ENCODE data around the gene C10orf120.

Gene C10orf120

DNA sequence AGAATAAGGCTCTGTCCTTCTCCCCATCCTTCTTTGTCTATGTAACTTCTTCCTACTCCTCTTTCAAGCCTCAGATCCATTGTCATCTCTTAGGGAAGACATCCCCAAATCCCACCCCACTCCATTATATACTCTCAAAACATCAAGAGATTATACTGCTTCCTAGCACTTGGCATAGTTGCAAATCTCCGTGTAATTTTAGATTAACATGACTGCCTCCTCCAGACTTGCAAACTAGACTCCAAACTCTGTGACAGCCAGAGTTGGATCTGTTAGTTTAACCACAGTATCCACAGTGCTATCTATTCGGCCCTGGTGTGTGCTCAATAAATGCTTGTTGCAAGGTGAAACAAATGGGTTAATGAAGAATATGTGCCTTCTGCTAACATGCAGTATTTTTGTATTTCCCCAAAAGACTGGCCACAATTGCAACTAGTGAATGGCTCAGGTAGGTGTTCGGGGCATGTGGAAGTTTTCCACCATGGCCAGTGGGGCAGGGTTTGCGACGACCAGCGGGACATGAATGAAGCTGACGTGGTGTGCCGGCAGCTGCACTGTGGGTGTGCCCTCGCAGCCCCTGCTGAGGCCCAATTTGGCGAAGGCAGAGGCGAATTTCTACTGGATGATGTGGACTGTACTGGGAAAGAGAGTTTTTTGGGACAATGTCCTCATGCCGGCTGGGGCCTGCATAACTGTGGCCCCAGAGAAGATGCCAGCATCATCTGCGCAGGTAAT is 34.5 kb upstream of the C10orf120 start:
- TF ChIP-seq, protein P1, sequence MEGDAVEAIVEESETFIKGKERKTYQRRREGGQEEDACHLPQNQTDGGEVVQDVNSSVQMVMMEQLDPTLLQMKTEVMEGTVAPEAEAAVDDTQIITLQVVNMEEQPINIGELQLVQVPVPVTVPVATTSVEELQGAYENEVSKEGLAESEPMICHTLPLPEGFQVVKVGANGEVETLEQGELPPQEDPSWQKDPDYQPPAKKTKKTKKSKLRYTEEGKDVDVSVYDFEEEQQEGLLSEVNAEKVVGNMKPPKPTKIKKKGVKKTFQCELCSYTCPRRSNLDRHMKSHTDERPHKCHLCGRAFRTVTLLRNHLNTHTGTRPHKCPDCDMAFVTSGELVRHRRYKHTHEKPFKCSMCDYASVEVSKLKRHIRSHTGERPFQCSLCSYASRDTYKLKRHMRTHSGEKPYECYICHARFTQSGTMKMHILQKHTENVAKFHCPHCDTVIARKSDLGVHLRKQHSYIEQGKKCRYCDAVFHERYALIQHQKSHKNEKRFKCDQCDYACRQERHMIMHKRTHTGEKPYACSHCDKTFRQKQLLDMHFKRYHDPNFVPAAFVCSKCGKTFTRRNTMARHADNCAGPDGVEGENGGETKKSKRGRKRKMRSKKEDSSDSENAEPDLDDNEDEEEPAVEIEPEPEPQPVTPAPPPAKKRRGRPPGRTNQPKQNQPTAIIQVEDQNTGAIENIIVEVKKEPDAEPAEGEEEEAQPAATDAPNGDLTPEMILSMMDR (IDR thresholded peaks at IDR 0.05; ENCODE audit: borderline replicate concordance, control extremely low read depth, extremely low read depth, insufficient read depth, missing control alignments) = no peak
- no peak for DNase-seq (ENCODE audit: low spot score)
- in situ Hi-C loops (cut with MboI; ENCODE audit: low sequenced_read_pairs, unreplicated experiment) = no loop called here

GRCh38 chr10:122733443-122733842 is 33.8 kb upstream of the C10orf120 start:
- TF ChIP-seq, protein P1 (IDR thresholded peaks at IDR 0.05; ENCODE audit: borderline replicate concordance, control extremely low read depth, extremely low read depth, insufficient read depth, missing control alignments) = no peak
- DNase-seq (ENCODE audit: low spot score) = no peak
- in situ Hi-C loops (cut with MboI; ENCODE audit: low sequenced_read_pairs, unreplicated experiment) = no loop called here

- no peak for DNase-seq (ENCODE audit: low spot score)
- in situ Hi-C loops (cut with MboI; ENCODE audit: low sequenced_read_pairs, unreplicated experiment) = no loop called here
- TF ChIP-seq, protein P1 (IDR thresholded peaks at IDR 0.05; ENCODE audit: borderline replicate concordance, control extremely low read depth, extremely low read depth, insufficient read depth, missing control alignments) = no peak
Measured at GRCh38 chr10:122730238-122730637, 30.6 kb upstream of the C10orf120 start.

- TF ChIP-seq, protein P1 (IDR thresholded peaks at IDR 0.05; ENCODE audit: borderline replicate concordance, control extremely low read depth, extremely low read depth, insufficient read depth, missing control alignments) = no peak
- in situ Hi-C loops (cut with MboI; ENCODE audit: low sequenced_read_pairs, unreplicated experiment) = no loop called here
- DNase-seq (ENCODE audit: low spot score) = no peak
Measured at GRCh38 chr10:122729126-122729525, 29.5 kb upstream of the C10orf120 start.

- in situ Hi-C loops (cut with MboI; ENCODE audit: low sequenced_read_pairs, unreplicated experiment) = no loop called here
- TF ChIP-seq, protein P1 (IDR thresholded peaks at IDR 0.05; ENCODE audit: borderline replicate concordance, control extremely low read depth, extremely low read depth, insufficient read depth, missing control alignments) = no peak
- DNase-seq (ENCODE audit: low spot score) = no peak
Measured at GRCh38 chr10:122727426-122727825, 27.8 kb upstream of the C10orf120 start.

- no peak for DNase-seq (ENCODE audit: low spot score)
- TF ChIP-seq, protein P1 (IDR thresholded peaks at IDR 0.05; ENCODE audit: borderline replicate concordance, control extremely low read depth, extremely low read depth, insufficient read depth, missing control alignments) = no peak
- in situ Hi-C loops (cut with MboI; ENCODE audit: low sequenced_read_pairs, unreplicated experiment) = no loop called here
Measured at GRCh38 chr10:122725768-122726167, 26.1 kb upstream of the C10orf120 start.
